HepG2 (cell line): ENCODE data around the gene DDC. TPM values are rescaled to one million over a fixed set of nuclear protein-coding genes. Genes with fewer than 3 reads are reported as not detected.
A peak's percentile ranks its signal among the peaks of the same experiment; 100 is the strongest.

Experiments used
- DRAP1 ChIP-seq: IDR thresholded peaks from 2 replicates; pipeline ENCODE4 v1.6.1; 2016; ENCODE audit warnings: missing genetic modification reagents, missing compliant biosample characterization
- EP300 ChIP-seq, 3 experiments: sonication (generic) in 1 of 3; formaldehyde crosslinking in 1 of 3; IDR thresholded peaks; 2 replicates each; pipeline versions ENCODE4 v1.5.1 to v1.6.1; 2011 to 2020; ENCODE audit warnings: low read depth in 2 of 3, low read length in 2 of 3, borderline replicate concordance in 1 of 3, improper control_type of control experiment in 1 of 3, mild to moderate bottlenecking in 1 of 3, missing genetic modification reagents in 1 of 3, moderate library complexity in 1 of 3
- HOXA7 ChIP-seq: sonication (generic); formaldehyde crosslinking; IDR thresholded peaks from 2 replicates; pipeline ENCODE4 v1.8.1; 2022; ENCODE audit warnings: mild to moderate bottlenecking, missing genetic modification reagents, moderate library complexity
- NCOA5 ChIP-seq: sonication (generic); formaldehyde crosslinking; IDR thresholded peaks from 2 replicates; pipeline ENCODE4 v1.4.0; 2020; ENCODE audit warnings: missing genetic modification reagents
- SNRNP70 ChIP-seq: fragments of 200-400 bp; formaldehyde crosslinking; IDR thresholded peaks from 2 replicates; pipeline ENCODE4 v1.6.1; 2017; ENCODE audit warnings: mild to moderate bottlenecking, low read depth, low read length, moderate library complexity
- SOX5 ChIP-seq: IDR thresholded peaks from 2 replicates; pipeline ENCODE4 v1.6.1; 2016; ENCODE audit warnings: borderline replicate concordance
- TFDP1 ChIP-seq: IDR thresholded peaks from 2 replicates; pipeline ENCODE4 v1.6.1; 2016; ENCODE audit warnings: missing compliant biosample characterization, missing genetic modification reagents, borderline replicate concordance
- ZNF3 ChIP-seq: IDR thresholded peaks from 2 replicates; pipeline ENCODE4 v1.7.0; 2017; ENCODE audit warnings: inconsistent platforms
- ZNF646 ChIP-seq: sonication (generic); formaldehyde crosslinking; IDR thresholded peaks from 2 replicates; pipeline ENCODE4 v1.9.0; 2021; ENCODE audit warnings: mild to moderate bottlenecking, missing genetic modification reagents
- ZNF652 ChIP-seq: IDR thresholded peaks from 2 replicates; pipeline ENCODE4 v1.6.1; 2016; ENCODE audit warnings: low read depth, borderline replicate concordance
- ZNF883 ChIP-seq: sonication (generic); formaldehyde crosslinking; IDR thresholded peaks from 2 replicates; pipeline ENCODE4 v1.5.1; 2020; ENCODE audit warnings: mild to moderate bottlenecking, missing genetic modification reagents; ENCODE audit errors: not compliant biosample characterization
- polyA plus RNA-seq, 8 experiments: library from polyadenylated mRNA; depleted of rRNA in 3 of 8; stranded (reverse) in 7 of 8; unstranded in 1 of 8; fragments of >200 nt; fragmentation: Illumina TruSeq in 4 of 8; extraction: Trizol in 4 of 8; gene quantifications; 2 replicates each; pipeline versions ENCODE4 v1.2.1 to v1.2.3, GENCODE V29; 2011 to 2016; ENCODE audit warnings: low read depth in 4 of 8, missing spikeins in 1 of 8, mixed read lengths in 1 of 8; ENCODE audit not compliant: insufficient read depth in 1 of 8
- total RNA-seq, 5 experiments: library from RNA; depleted of rRNA; stranded (reverse); fragments of >200 nt; fragmentation: Illumina TruSeq; extraction: Trizol; gene quantifications; 2 replicates each; pipeline ENCODE4 v1.2.3, GENCODE V29; 2016; ENCODE audit warnings: low read depth in 1 of 5
- TF ChIP-seq, protein P1 (sequence below): sonication (generic); formaldehyde crosslinking; IDR thresholded peaks from 2 replicates; pipeline ENCODE4 v1.4.0; 2020; ENCODE audit warnings: low read depth, mild to moderate bottlenecking, missing genetic modification reagents
- TF ChIP-seq, protein P2 (sequence below): IDR thresholded peaks from 2 replicates; pipeline ENCODE4 v1.6.1; 2018; ENCODE audit warnings: missing genetic modification reagents, mild to moderate bottlenecking, missing compliant biosample characterization

DDC gene
- total and polyA plus RNA-seq, 2 of the 13 experiments (the other 11 are each of a cell fraction or from before 2014, with no cell fraction given) = 11.7 to 93.3 TPM

DNA sequence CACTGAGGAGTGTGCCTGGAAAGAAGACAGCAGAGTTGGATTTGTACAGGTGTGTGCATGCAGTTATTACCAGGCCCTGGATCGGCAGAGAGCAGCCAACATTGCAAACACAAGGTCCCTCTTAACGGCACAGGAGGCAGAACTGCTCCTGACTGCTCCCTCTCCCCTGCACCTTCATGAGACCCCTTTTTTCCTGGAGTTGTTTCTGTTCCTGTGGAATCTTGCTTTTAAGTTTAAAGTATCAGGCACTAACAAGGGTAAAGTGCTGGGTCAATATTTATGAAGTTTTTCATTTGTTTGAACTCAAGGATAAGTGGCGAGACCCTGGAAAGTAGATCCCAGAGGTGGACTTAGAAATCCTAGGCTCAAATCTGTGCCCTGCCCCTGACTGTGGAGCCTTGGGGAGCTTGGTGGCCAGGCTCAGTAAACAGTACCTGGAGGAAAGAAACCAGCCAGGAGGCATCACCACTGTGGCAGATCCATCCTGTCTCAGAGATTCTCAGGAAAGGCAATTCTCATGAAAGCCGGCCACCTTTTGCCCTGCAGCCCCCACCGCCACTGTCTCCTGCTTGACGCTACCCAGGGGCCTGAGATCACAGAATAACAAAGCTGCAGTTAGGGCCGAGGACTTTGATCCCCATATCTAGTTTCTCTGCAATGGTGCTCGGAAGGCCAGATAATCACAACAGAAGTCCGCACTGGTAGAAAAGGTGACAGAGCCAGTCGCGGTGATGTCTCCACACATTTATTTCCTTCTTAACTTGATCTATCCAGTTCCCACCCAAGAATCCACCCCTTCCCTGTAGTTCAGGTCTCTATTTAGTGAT is 36.7 kb downstream of the DDC start (continued):
- TF ChIP-seq ZNF646 (0 out of 2 replicates have a peak, but pooled peaks have one; percentile 21), SOX5 (peak; percentile 48; the same call in 1 of the 2 replicates), NCOA5 (no peak), DRAP1 (CRISPR knock-in tag) (no peak), ZNF3 (CRISPR knock-in tag) (no peak), ZNF652 (0 out of 2 replicates have a peak, but pooled peaks have one; percentile 29), HOXA7 (CRISPR knock-in tag) (no peak), SNRNP70 (no peak), TFDP1 (CRISPR knock-in tag) (no peak), EP300 (IDR thresholded peaks at IDR 0.05; ENCODE audit: low read depth in 2 of 2, low read length in 2 of 2) (0 out of 4 replicates have a peak, but pooled peaks of 1 of the 2 experiments have one; percentile 10), EP300 (CRISPR knock-in tag; IDR thresholded peaks at IDR 0.05; ENCODE audit: borderline replicate concordance) (no peak), ZNF883 (CRISPR knock-in tag) (no peak)
- TF ChIP-seq, protein P1, sequence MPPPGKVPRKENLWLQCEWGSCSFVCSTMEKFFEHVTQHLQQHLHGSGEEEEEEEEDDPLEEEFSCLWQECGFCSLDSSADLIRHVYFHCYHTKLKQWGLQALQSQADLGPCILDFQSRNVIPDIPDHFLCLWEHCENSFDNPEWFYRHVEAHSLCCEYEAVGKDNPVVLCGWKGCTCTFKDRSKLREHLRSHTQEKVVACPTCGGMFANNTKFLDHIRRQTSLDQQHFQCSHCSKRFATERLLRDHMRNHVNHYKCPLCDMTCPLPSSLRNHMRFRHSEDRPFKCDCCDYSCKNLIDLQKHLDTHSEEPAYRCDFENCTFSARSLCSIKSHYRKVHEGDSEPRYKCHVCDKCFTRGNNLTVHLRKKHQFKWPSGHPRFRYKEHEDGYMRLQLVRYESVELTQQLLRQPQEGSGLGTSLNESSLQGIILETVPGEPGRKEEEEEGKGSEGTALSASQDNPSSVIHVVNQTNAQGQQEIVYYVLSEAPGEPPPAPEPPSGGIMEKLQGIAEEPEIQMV (CRISPR knock-in tag) = no peak
- TF ChIP-seq, protein P2, sequence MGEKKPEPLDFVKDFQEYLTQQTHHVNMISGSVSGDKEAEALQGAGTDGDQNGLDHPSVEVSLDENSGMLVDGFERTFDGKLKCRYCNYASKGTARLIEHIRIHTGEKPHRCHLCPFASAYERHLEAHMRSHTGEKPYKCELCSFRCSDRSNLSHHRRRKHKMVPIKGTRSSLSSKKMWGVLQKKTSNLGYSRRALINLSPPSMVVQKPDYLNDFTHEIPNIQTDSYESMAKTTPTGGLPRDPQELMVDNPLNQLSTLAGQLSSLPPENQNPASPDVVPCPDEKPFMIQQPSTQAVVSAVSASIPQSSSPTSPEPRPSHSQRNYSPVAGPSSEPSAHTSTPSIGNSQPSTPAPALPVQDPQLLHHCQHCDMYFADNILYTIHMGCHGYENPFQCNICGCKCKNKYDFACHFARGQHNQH (CRISPR knock-in tag) = no peak
